HepG2 (cell line): ENCODE data around the gene TOB1. TPM values are rescaled to one million over a fixed set of nuclear protein-coding genes. Genes with fewer than 3 reads are reported as not detected.
A peak's percentile ranks its signal among the peaks of the same experiment; 100 is the strongest.

Source experiments
- FIP1L1 ChIP-seq: fragments of 200-400 bp; formaldehyde crosslinking; IDR thresholded peaks from 2 replicates; pipeline ENCODE4 v1.6.1; 2018; ENCODE audit warnings: low read depth, mild to moderate bottlenecking, low read length, moderate library complexity, borderline replicate concordance; ENCODE audit not compliant: insufficient read depth
- GABPB1 ChIP-seq: IDR thresholded peaks from 2 replicates; pipeline ENCODE4 v1.6.1; 2016; ENCODE audit warnings: mild to moderate bottlenecking, missing genetic modification reagents, moderate library complexity, missing compliant biosample characterization
- HMG20A ChIP-seq: IDR thresholded peaks from 2 replicates; pipeline ENCODE4 v1.6.1; 2016; ENCODE audit warnings: borderline replicate concordance
- KDM1A ChIP-seq: IDR thresholded peaks from 2 replicates; pipeline ENCODE4 v1.6.1; 2016; ENCODE audit warnings: missing compliant biosample characterization
- KLF6 ChIP-seq: IDR thresholded peaks from 2 replicates; pipeline ENCODE4 v1.8.0; 2016; ENCODE audit warnings: missing biosample characterization, missing genetic modification reagents
- NBN ChIP-seq: fragments of 450-650 bp; conservative IDR thresholded peaks from 2 replicates; pipeline ENCODE4 v1.6.1; 2017
- NCOA1 ChIP-seq: sonication (generic); formaldehyde crosslinking; IDR thresholded peaks from 2 replicates; pipeline ENCODE4 v1.9.0; 2021; ENCODE audit warnings: missing genetic modification reagents
- PHF5A ChIP-seq: IDR thresholded peaks from one replicate; pipeline ENCODE4 v1.6.1; 2018; ENCODE audit warnings: low read depth, missing genetic modification reagents; ENCODE audit not compliant: unreplicated experiment
- POLR2G ChIP-seq: fragments of 200-400 bp; formaldehyde crosslinking; IDR thresholded peaks from 2 replicates; pipeline ENCODE4 v1.6.1; 2018; ENCODE audit warnings: mild to moderate bottlenecking, low read depth, low read length, moderate library complexity
- SALL1 ChIP-seq: sonication (generic); formaldehyde crosslinking; IDR thresholded peaks from 2 replicates; pipeline ENCODE4 v1.8.0; 2022; ENCODE audit warnings: mild to moderate bottlenecking, missing genetic modification reagents
- SMAD9 ChIP-seq: sonication (generic); formaldehyde crosslinking; IDR thresholded peaks from 2 replicates; pipeline ENCODE4 v1.5.1; 2020; ENCODE audit warnings: mild to moderate bottlenecking, missing genetic modification reagents
- SRSF1 ChIP-seq: fragments of 200-400 bp; formaldehyde crosslinking; optimal IDR thresholded peaks from 2 replicates; pipeline ENCODE3; 2017; ENCODE audit warnings: mild to moderate bottlenecking, low read depth, low read length, moderate library complexity
- TEAD3 ChIP-seq: optimal IDR thresholded peaks from 2 replicates; pipeline ENCODE3; 2016; ENCODE audit warnings: borderline replicate concordance
- TMF1 ChIP-seq: sonication (generic); formaldehyde crosslinking; IDR thresholded peaks from 2 replicates; pipeline ENCODE4 v1.8.1; 2022; ENCODE audit warnings: low read depth, missing genetic modification reagents
- ZNF12 ChIP-seq: sonication (generic); formaldehyde crosslinking; IDR thresholded peaks from 2 replicates; pipeline ENCODE4 v1.5.0; 2020; ENCODE audit warnings: missing genetic modification reagents
- ZNF362 ChIP-seq: sonication (generic); formaldehyde crosslinking; IDR thresholded peaks from 2 replicates; pipeline ENCODE4 v1.4.0; 2020; ENCODE audit warnings: missing genetic modification reagents, mild to moderate bottlenecking, borderline replicate concordance
- ZNF558 ChIP-seq: sonication (generic); formaldehyde crosslinking; IDR thresholded peaks from 2 replicates; pipeline ENCODE4 v1.9.0; 2022; ENCODE audit warnings: mild to moderate bottlenecking, missing genetic modification reagents, borderline replicate concordance
- ZNF580 ChIP-seq: IDR thresholded peaks from 2 replicates; pipeline ENCODE4 v1.6.1; 2016; ENCODE audit warnings: low read depth, borderline replicate concordance
- ZNF674 ChIP-seq: sonication (generic); formaldehyde crosslinking; IDR thresholded peaks from 2 replicates; pipeline ENCODE4 v1.5.0; 2020; ENCODE audit warnings: low read depth, mild to moderate bottlenecking, missing genetic modification reagents
- ZNF850 ChIP-seq: sonication (generic); formaldehyde crosslinking; conservative IDR thresholded peaks from 2 replicates; pipeline ENCODE4 v1.9.0; 2021; ENCODE audit warnings: mild to moderate bottlenecking, missing genetic modification reagents
- polyA plus RNA-seq, 8 experiments: library from polyadenylated mRNA; depleted of rRNA in 3 of 8; stranded (reverse) in 7 of 8; unstranded in 1 of 8; fragments of >200 nt; fragmentation: Illumina TruSeq in 4 of 8; extraction: Trizol in 4 of 8; gene quantifications; 2 replicates each; pipeline versions ENCODE4 v1.2.1 to v1.2.3, GENCODE V29; 2011 to 2016; ENCODE audit warnings: low read depth in 4 of 8, missing spikeins in 1 of 8, mixed read lengths in 1 of 8; ENCODE audit not compliant: insufficient read depth in 1 of 8
- total RNA-seq, 5 experiments: library from RNA; depleted of rRNA; stranded (reverse); fragments of >200 nt; fragmentation: Illumina TruSeq; extraction: Trizol; gene quantifications; 2 replicates each; pipeline ENCODE4 v1.2.3, GENCODE V29; 2016; ENCODE audit warnings: low read depth in 1 of 5
- TF ChIP-seq, protein P1 (sequence below): sonication (generic); formaldehyde crosslinking; IDR thresholded peaks from 2 replicates; pipeline ENCODE4 v1.5.0; 2020; ENCODE audit warnings: mild to moderate bottlenecking, missing genetic modification reagents, borderline replicate concordance
- TF ChIP-seq, protein P2 (sequence below): sonication (generic); formaldehyde crosslinking; IDR thresholded peaks from 2 replicates; pipeline ENCODE4 v1.4.0; 2020; ENCODE audit warnings: mild to moderate bottlenecking, missing genetic modification reagents

Gene TOB1
- total and polyA plus RNA-seq, 2 of the 13 experiments (the other 11 are each of a cell fraction or from before 2014, with no cell fraction given), result 21.9 to 57.7 TPM

- peak; percentile 80; the same call in 1 of the 2 replicates for TF ChIP-seq SALL1
- peak; percentile 32; the same call in 1 of the 2 replicates for TF ChIP-seq NCOA1 (CRISPR knock-in tag)
- peak; percentile 96 for TF ChIP-seq PHF5A (CRISPR knock-in tag)
- TF ChIP-seq HMG20A (CRISPR knock-in tag), result peak; percentile 85
- TF ChIP-seq POLR2G, result peak; percentile 74
- TF ChIP-seq ZNF362, result peak; percentile 54; the same call in 1 of the 2 replicates
- TF ChIP-seq, protein P1, sequence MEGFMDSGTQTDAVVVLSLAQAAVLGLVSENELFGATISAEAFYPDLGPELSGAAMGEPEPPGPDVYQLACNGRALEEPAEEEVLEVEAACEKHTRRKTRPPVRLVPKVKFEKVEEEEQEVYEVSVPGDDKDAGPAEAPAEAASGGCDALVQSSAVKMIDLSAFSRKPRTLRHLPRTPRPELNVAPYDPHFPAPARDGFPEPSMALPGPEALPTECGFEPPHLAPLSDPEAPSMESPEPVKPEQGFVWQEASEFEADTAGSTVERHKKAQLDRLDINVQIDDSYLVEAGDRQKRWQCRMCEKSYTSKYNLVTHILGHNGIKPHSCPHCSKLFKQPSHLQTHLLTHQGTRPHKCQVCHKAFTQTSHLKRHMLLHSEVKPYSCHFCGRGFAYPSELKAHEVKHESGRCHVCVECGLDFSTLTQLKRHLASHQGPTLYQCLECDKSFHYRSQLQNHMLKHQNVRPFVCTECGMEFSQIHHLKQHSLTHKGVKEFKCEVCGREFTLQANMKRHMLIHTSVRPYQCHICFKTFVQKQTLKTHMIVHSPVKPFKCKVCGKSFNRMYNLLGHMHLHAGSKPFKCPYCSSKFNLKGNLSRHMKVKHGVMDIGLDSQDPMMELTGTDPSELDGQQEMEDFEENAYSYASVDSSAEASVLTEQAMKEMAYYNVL (CRISPR knock-in tag), result peak; percentile 65
- peak; percentile 92; the same call in 1 of the 2 replicates for TF ChIP-seq SMAD9
- TF ChIP-seq ZNF674 (CRISPR knock-in tag), result no peak
- no peak for TF ChIP-seq NBN
- no peak; the same call in 1 of the 2 replicates for TF ChIP-seq TMF1 (CRISPR knock-in tag)
- no peak; the same call in none of the 2 replicates for TF ChIP-seq GABPB1 (CRISPR knock-in tag)
- TF ChIP-seq FIP1L1, result no peak
- peak; percentile 80; the same call in 1 of the 2 replicates for TF ChIP-seq ZNF580 (CRISPR knock-in tag)
- TF ChIP-seq ZNF850 (CRISPR knock-in tag), result no peak
- TF ChIP-seq, protein P2, sequence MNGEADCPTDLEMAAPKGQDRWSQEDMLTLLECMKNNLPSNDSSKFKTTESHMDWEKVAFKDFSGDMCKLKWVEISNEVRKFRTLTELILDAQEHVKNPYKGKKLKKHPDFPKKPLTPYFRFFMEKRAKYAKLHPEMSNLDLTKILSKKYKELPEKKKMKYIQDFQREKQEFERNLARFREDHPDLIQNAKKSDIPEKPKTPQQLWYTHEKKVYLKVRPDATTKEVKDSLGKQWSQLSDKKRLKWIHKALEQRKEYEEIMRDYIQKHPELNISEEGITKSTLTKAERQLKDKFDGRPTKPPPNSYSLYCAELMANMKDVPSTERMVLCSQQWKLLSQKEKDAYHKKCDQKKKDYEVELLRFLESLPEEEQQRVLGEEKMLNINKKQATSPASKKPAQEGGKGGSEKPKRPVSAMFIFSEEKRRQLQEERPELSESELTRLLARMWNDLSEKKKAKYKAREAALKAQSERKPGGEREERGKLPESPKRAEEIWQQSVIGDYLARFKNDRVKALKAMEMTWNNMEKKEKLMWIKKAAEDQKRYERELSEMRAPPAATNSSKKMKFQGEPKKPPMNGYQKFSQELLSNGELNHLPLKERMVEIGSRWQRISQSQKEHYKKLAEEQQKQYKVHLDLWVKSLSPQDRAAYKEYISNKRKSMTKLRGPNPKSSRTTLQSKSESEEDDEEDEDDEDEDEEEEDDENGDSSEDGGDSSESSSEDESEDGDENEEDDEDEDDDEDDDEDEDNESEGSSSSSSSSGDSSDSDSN (CRISPR knock-in tag), result peak; percentile 87
- 0 out of 2 replicates have a peak, but pooled peaks have one; percentile 36 for TF ChIP-seq ZNF558 (CRISPR knock-in tag)
- TF ChIP-seq ZNF12 (CRISPR knock-in tag), result peak; percentile 67
- TF ChIP-seq KDM1A (CRISPR knock-in tag), result peak; percentile 69; the same call in 1 of the 2 replicates
- no peak for TF ChIP-seq SRSF1
- peak; percentile 93 for TF ChIP-seq TEAD3 (CRISPR knock-in tag)
- 0 out of 2 replicates have a peak, but pooled peaks have one; percentile 23 for TF ChIP-seq KLF6 (CRISPR knock-in tag)
Measured at GRCh38 chr17:50908860-50909764, 43.0 kb upstream of the TOB1 start (continued).
